ENCODE results near the gene GOLGA6L26.
"Not testable (repeated sequence)": the region's sequence is repeated elsewhere in the genome, so short reads cannot be mapped to it uniquely, and the experiment has no call there.

Gene GOLGA6L26, protein sequence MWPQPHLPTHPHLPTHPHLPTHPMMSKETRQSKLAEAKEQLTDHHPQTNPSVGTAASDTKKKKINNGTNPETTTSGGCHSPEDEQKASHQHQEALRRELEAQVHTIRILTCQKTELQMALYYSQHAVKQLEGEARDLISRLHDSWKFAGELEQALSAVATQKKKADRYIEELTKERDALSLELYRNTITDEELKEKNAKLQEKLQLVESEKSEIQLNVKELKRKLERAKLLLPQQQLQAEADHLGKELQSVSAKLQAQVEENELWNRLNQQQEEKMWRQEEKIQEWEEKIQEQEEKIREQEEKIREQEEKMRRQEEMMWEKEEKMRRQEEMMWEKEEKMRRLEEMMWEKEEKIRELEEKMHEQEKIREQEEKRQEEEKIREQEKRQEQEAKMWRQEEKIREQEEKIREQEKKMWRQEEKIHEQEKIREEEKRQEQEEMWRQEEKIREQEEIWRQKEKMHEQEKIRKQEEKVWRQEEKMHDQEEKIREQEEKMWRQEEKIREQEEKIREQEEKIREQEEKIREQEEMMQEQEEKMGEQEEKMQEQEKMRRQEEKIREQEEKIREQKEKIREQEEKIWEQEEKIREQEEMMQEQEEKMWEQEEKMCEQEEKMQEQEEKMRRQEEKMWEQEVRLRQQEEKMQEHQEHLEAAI

DNA sequence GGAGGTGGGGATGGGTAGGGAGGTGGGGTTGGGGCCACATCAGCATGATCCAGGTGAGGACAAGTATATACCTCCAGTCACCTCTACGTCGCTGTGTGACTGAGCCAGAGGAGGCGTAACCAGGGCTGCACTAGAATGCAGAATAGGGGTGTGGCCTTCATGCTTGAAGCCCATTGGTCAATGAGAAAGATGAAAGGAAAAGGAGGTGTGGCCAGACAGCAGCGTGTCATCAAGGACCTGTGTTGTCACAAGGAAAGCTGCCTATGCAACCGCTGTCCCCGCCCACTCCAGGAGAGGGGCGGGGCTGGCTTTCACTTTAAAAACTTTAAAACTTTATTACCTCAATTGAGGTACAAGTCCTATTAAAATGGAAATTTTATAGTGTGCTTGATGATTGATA lies at the start of gene GOLGA6L26:
Gene GOLGA6L26 (minus strand): TSS at position 101 of the 400 bp plus-strand sequence. CDS start 61 bp downstream, at position 40.
- in situ Hi-C loops (cut with HindIII; ENCODE audit: low sequenced_read_pairs) = not testable (repeated sequence)

DNA sequence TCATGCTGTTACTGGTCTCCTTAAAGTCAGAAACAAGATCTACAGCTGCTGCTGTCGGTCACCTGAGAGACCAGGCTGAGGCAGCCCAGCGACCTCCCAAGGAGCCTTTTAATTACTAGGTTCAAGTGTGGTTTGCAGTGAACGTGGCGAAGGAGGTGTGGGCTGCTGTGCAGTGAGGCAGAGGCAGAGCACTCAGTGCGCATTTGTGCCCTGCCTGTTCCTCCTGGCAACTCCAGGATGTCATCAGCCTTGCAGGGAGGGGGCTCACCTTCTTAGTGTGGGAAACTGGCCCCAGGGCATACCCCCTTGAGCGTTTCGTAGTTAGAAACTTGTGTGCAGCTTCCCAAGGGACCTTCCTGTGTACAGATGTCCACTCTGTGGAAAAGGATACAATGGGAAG lies 47.2 kb upstream of the GOLGA6L26 start:
- in situ Hi-C loops (cut with HindIII; ENCODE audit: low sequenced_read_pairs) = not testable (repeated sequence)

DNA sequence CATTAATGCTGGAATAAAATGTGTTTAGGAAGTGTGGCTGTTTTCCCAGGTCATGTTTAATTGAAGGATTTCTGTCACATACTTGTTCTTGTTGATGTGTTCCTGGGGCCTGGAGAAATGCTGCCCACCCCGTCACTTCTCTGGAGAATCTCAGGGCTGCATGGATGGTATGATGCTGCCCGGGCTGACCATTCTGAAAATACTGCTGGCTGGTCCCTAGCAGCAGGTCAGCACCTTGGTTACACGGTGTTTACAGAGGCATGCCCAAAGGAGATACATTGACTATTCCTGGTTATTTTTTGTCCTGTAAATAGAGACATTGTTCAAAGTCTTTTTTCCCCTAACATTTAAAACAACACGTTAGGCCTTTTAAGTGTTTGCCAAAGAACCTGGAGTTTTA lies 46.7 kb upstream of the GOLGA6L26 start:
- in situ Hi-C loops (cut with HindIII; ENCODE audit: low sequenced_read_pairs) = not testable (repeated sequence)

GRCh38 chr15:23378946-23379345 lies 45.0 kb upstream of the GOLGA6L26 start:
- in situ Hi-C loops (cut with HindIII; ENCODE audit: low sequenced_read_pairs) = not testable (repeated sequence)

GRCh38 chr15:23374226-23374625 lies 40.2 kb upstream of the GOLGA6L26 start:
- in situ Hi-C loops (cut with HindIII; ENCODE audit: low sequenced_read_pairs) = not testable (repeated sequence)

DNA sequence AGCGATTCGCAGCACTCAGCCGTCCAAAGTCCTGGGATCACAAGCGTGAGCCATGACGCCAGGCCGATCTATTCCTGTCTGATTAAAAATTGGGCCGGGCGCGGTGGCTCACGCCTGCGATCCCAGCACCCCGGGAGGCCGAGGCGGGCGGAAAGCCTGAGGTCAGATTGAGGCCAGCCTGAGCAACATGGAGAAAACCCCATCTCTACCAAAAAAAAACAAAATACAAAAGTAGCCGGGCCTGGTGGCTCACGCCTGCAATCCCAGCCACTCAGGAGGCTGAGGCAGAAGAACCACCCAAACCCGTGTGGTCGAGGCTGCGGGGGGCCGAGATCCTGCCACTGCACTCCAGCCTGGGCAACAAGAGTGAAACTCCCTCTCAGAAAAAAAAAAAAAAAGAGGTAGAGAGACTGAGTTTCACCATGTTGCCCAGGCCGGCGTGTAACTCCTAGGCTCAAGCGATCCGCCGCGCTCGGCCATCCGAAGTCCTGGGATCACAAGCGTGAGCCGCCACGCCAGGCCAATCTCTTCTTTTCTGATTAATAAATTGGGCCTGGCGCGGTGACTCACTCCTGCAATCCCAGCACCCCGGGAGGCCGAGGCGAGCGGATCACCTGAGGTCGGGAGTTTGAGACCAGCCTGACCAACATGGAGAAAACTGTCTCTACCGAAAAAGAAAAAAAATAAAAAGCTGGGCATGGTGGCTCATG lies 39.0 kb upstream of the GOLGA6L26 start:
- in situ Hi-C loops (cut with HindIII; ENCODE audit: low sequenced_read_pairs) = not testable (repeated sequence)

- in situ Hi-C loops (cut with HindIII; ENCODE audit: low sequenced_read_pairs) = no loop called here
Measured at GRCh38 chr15:23372284-23372683, 38.3 kb upstream of the GOLGA6L26 start.

GRCh38 chr15:23371868-23372267 lies 37.9 kb upstream of the GOLGA6L26 start:
- in situ Hi-C loops (cut with HindIII; ENCODE audit: low sequenced_read_pairs) = not testable (repeated sequence)

DNA sequence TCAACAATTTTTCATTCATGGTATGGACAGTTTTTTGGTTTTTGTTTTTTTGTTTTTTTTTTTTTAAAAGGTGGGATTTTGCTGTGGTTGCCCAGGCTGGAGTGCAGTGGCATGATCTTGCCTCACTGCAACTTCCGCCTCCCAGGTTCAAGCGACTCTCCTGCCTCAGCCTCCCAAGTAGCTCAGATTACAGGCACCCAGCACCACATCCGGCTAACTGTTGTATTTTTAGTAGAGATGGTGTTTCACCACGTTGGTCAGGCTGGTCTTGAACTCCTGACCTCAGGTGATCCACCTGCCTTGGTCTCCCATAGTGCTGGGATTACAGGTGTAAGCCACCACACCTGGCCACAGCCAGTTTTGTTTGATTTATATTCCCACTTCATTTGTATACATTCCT lies 37.1 kb upstream of the GOLGA6L26 start:
- in situ Hi-C loops (cut with HindIII; ENCODE audit: low sequenced_read_pairs) = not testable (repeated sequence)

DNA sequence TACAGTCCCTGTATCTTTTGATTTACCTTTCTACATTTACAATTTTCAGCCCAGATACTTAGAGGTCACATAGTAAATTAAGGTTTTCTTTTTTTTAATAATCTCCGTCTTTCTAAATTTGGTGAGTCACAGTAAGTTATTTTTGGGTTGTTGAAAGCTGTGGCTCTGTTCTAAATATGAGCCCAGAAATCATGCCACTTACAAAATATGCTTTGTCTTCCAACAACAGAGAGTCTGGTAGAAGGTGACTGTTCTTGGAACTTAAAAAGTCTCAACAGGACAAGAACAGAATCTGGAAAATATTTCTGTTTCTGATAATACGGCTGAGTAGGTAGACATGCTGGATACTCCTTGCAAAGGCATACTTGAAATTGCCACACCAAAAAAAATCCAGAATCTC lies 36.6 kb upstream of the GOLGA6L26 start:
- in situ Hi-C loops (cut with HindIII; ENCODE audit: low sequenced_read_pairs) = no loop called here

GRCh38 chr15:23364261-23364660 lies 30.3 kb upstream of the GOLGA6L26 start:
- in situ Hi-C loops (cut with HindIII; ENCODE audit: low sequenced_read_pairs) = not testable (repeated sequence)

- in situ Hi-C loops (cut with HindIII; ENCODE audit: low sequenced_read_pairs) = not testable (repeated sequence)
Measured at GRCh38 chr15:23362622-23363021, 28.6 kb upstream of the GOLGA6L26 start.

- in situ Hi-C loops (cut with HindIII; ENCODE audit: low sequenced_read_pairs) = not testable (repeated sequence)
Measured at GRCh38 chr15:23354448-23354847, 20.5 kb upstream of the GOLGA6L26 start, which contains the start of gene GOLGA8S. TSS of gene GOLGA8S (plus strand) at chr15:23354748. CDS start at chr15:23354810, 62 bp downstream.

- in situ Hi-C loops (cut with HindIII; ENCODE audit: low sequenced_read_pairs) = not testable (repeated sequence)
Measured at GRCh38 chr15:23311233-23311632, 22.8 kb downstream of the GOLGA6L26 start.

DNA sequence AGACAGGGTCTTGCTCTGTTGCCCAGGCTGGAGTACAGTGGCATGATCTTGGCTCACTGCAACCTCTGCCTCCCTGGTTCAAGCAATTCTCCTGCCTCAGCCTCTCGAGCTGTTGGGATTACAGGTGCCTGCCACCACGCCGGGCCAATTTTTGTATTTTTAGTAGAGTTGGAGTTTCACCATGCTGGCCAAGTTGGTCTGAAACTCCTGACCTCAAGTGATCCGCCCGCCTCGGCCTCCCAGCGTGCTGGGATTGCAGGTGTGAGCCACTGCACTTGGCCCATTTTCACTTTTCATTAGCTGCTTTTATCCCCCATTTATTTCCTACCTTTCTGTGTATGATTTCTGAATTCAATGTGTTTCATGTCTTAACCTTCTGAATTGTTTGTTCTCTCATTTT lies 28.1 kb downstream of the GOLGA6L26 start:
- in situ Hi-C loops (cut with HindIII; ENCODE audit: low sequenced_read_pairs) = not testable (repeated sequence)

DNA sequence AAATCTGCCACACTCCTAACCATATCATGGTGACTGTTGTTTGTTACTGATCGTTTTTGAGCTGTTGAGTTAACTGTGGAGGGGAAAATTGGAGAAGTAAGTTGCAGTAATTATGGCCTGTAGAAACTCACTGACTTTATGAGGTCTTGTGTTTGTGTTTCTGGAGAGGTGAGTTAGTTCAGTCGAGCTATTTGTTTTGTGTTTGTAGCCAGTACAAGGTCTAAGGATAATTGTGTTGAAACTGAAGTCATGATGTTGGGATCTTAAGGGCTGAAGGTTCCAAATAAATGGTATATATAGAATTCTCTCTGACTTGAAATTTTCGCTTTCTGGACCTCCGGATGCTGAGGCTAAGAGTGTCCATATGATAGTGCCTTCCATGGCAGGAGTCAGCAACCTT lies 29.2 kb downstream of the GOLGA6L26 start:
- in situ Hi-C loops (cut with HindIII; ENCODE audit: low sequenced_read_pairs) = not testable (repeated sequence)

DNA sequence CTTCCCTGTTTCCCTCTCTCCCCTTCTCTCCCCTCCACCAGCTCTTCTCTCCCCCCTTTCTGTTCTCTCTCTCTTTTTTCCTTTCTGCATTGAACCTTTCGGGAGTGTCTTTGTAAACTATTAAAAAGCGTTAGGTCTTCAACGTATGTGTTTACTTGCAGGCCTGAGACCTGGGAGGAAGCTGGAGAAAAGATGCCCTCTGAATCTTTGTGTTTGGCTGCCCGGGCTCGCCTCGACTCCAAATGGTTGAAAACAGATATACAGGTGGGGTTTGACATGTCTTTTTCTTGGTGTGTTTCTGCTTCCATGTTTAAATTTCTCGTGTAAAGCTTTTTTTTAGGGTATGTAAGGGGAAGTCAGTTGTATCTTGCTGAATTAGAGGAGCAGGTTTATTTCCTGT lies 29.7 kb downstream of the GOLGA6L26 start:
- in situ Hi-C loops (cut with HindIII; ENCODE audit: low sequenced_read_pairs) = not testable (repeated sequence)

DNA sequence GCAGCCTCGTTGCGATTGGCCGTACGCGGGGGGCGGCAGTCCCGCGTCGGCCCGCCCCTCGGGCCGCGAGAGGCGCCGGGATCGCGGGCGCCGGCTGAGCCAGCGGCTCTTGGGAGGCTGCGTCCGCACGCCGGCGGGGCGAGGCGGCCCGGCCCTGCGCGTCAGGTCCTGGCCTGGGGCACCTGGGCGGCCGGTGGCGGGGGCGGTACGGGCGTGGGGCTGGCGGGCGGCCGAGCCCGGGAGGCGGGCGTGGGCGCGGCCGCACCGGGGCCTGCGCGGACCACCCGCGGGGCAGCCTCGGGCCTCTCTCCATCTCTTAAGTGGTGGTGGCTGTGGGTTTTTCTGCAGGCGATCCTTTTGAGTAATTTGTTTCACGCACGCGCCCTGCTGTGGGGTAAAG lies 30.3 kb downstream of the GOLGA6L26 start:
- in situ Hi-C loops (cut with HindIII; ENCODE audit: low sequenced_read_pairs) = not testable (repeated sequence)

- in situ Hi-C loops (cut with HindIII; ENCODE audit: low sequenced_read_pairs) = not testable (repeated sequence)
Measured at GRCh38 chr15:23303246-23303645, 30.8 kb downstream of the GOLGA6L26 start.

All from DLD1 (cell line).